CD4-positive, alpha-beta T cell treated with Interferon alpha-2 for 1 hour (primary cell): ENCODE results near the gene VPS45.
A peak's percentile ranks its signal among the peaks of the same experiment; 100 is the strongest.
"Not testable (repeated sequence)": the region's sequence is repeated elsewhere in the genome, so short reads cannot be mapped to it uniquely, and the experiment has no call there.

Experiments used
- DNase-seq, 2 donors: peaks; one replicate each; pipeline ENCODE4 v3.0.0-alpha.2; 2020 to 2022

The VPS45 gene

DNA sequence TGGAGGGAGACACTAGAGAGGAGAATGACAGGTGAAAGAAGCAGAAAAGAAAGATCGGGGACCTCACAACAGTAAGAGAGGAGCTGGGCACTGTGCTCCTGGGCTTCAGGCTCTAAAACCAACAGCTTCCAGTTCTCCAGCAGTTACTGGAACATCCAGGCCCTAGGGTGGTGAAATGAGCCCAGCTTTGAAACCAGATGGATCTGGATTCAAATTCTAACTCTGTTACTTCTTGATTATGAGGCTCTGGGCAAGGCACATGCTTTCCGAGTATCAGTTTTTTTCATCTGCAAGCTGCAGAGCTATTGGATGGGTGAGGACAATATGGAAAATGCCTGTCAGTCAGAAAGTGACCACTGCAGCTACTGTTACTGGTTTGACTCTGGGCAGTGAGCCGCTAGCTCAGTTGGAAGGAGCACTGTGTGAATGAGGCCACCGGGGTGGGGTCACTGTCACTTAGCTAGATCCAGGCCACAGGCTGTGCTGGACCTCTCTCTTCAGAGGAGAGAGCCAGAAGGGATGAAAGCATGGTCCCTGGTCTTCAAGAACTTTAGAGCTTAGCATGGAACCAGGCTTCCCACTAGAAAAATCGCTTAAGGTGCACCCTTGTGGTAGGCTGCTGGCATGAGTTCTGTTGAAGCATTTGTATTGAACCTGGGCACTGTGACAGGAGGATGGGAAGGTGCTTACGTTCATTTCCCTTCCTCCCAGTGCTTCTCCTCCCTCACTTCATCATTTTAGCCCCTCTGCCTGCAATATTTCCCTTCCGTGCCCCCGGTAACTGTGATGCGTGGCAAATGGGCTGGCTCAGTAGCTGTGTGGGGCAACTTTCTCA is 94.4 kb downstream of the VPS45 start:
- DNase-seq = no peak

DNA sequence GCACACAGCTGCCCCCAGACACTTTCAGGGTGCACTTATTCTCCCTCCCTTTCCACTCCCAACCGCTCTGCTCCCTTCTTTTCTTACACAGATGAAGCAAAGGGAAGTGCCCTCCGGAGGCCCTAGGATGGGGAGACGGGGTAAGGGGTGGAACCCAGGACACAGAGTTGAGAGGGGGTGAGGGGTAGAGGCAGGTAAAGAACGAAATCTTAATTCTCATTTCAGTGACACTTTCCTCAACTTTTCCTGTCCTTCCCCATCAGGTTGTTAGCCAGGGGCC is 94.9 kb downstream of the VPS45 start:
- DNase-seq = no peak

DNA sequence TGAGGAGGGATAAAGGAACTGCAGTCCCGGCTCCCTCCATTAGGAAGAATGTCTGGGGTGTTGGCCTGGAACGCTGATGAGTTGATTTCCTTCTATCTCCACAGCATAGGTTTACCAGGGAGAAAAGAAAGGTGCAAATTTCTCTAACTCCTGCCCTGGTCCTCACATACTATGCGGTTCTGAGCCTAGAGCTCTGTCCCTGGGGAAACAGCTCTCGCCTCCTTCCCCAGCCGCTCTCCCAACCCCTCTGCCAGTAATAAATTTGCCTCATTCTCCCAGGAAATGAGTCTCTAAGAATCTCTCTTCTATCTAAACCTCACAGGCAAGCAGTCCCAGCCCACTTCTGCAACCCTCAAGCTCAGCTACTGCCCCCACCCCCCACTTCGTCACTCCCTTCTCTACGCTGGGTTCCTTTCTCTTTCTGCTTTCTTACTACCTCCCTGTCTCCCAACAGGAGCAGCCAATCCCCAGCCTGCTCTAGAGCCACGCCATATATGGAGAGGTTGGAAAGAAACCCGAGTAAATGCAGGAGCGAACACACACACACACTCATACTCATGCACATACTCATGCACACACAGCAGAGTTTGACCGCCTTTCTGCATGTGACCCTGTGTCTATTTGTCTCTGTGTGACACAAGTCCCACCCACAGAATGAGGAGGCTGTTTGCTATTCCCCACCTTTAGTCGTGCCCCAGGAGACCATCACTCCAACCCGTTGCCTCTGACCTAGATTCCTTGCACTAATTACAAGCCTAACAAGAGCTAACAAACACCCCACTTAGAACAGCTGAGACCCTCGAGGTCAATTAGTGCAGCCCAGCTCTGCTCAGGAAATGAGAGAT is 95.5 kb downstream of the VPS45 start:
- DNase-seq = peak in 1 of 2 donors; percentile 73

DNA sequence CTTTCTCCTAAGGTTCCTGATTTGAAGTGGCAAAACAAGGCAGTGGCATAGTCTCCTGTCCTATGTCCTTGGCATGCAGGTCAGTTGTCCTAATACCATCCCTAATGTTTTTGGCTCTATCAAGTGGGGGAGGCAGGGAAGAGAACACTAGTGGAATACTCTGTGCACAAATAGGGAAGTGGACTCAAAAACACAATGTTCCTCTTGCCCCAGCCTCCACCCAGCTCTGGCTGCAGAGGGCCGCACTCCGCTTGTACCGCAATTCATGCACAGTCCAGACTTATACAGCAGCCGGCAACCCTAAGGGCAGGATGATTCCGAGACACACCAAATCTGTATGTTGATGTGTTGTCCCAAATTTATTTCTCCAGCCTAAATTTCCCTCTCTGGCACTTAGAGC is 96.6 kb downstream of the VPS45 start:
- DNase-seq = no peak

DNA sequence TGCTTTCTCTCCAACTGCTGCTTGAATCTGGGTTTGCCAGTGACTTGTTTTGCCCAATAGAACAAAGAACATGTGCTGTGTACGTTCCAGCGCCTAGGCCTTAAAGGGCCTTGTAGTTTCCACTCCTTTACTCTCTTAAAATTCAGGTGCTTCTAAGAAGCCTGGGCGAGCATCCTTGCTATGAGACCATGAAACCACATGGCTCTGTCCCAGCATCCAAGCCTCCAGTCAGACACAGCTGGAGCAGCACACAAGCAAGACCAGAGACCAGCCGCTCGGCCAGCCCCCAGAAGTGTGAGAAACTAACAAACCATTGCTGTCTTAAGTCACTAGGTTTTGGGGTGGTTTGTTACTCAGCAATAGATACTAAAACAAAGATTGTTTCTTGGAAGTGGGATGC is 97.2 kb downstream of the VPS45 start:
- DNase-seq = no peak

DNA sequence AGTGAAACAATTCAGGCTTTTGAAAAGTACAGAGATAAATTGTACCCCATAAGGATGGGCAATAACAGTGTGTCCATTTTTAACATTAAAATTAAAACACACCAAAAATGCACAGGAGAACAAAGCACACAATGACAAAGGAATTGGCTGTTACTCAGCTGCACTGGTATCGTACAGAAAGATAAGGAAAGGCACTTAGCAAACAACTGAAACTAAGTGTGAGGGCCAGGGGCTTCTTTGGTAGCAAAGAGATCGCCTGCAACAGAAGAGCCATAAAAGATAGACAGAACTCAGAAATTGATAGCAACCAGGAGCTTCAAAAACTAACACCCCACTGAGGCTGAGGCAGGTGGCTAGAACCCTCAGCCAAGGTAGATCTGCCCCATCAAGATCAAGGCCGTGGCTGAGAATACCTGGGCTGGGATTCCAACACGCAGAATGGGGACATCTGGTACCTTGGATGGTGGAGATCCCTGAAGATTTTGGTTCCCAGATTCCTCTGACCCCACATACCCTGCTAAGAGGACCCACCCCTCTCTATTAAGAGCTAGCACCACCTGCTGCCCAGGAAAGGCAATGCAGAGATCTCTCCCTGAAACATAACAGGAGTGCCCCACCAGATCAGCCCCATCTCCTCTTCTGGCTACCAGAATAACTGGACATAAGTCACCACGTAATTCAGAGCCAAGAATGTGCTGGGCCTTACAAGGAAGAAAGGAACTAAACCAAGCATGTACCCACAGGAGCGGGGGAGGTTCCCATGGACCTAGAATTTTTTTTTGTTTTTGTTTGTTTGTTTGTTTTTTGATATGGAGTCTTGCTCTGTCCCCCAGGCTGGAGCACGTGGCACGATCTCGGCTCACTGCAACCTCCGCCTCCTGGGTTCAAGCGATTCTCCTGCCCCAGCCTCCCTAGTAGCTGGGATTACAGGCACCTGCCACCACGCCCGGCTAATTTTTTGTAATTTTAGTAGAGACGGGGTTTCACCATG is 98.3 kb downstream of the VPS45 start:
- DNase-seq = peak; percentile 43 to 66

DNA sequence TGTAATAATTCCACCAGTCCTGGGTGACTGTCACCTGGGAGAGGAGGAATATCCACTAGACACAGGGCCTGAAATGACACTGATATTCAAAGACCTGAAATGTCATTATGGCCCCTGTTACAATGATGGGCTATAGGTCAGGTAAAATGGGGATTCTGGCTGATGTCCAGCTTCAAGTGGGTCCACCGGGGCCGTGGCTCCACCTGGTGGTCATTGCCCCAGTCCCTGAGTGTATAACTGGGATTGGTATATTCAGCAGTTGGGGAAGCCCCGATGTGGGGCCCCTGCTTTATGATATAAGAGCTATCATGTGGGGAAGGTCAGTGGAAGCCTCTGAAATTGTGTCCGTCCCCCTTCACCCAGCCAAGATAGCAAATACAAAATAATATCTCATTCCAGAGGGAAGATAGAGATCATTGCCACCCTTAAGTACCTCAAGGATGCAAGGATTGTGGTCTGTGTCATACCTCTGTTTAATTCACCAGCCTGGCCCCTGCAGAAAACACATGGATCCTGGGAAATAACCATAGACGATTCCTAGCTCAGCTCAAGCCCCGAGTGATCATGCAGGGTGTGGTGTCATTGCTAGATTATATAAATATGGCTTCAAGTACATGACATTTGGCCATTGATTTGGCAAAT is 101.5 kb downstream of the VPS45 start:
- DNase-seq = peak; percentile 64 to 68

DNA sequence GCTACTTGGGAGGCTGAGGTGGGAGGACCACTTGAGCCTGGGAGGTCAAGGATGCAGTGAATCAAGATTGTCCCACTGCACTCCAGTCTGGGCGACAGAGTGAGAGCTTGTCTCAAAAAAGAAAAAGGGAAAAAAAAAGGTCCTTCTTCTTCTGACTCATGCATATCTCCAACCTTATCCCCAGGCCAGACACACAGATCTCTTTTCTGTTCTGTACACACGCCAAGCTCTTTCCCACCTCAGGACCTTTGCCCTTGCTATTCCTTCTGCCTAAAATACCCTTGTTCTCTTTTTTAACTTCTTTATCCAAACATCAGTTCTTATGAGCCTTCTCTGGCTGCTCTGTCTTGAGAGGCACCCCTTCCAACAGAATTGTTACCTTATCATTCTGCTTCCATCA is 104.2 kb downstream of the VPS45 start:
- no peak for DNase-seq

DNA sequence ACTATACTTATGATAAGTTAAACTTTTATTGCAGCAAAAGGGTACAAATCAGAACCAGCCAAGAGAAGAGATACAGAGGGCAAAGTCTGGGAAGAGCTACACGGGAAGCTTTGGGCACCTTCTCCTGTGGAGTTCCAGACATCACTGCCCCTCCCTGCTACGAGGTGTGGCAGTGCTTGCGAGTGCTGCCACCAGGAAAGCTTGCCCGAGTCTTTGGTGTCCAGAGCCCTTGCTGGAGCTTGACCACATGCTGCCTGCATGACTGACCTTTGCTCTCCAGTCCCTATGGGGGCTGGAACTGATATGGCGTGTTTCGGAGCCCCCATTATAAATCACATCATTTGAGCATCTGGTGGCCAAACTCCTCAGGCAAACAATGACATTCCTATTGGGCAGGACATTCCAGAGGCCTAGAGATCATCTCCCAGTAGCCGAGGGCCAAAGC is 105.6 kb downstream of the VPS45 start:
- no peak for DNase-seq

DNA sequence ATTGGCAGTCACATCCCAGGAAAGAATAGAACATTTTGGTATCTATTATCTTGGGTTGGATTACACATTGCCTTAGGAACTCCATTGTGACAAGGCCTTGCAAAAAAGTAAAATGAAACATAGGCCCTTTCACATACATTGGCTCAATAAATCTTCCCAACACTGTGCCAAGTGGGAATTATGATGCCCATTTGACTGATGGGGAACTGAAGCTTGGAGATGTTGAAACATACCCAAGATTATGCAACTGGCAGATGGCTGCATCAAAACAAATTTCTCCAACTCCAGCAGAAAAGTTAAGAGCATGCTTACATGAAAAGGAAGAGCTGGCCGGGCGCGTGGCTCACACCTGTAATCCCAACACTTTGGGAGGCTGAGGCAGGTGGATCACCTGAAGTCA is 109.0 kb downstream of the VPS45 start:
- DNase-seq = no peak

DNA sequence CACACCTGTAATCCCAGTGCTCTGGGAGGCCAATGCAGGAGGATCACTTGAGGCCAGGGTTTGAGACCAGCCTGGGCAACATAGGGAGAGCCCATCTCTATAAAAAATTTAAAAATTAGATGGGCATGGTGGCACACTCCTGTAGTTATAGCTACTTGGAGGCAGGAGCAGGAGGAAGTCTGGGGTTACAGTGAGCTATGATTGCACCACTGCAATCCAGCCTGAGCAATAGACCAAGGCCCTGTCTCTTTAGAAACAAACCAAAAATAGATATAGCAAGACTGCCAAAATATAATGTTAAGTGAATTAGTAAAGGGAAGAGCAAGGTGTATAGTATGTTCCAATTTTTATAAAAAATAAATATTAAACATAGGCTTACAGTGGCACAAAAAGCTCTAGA is 111.0 kb downstream of the VPS45 start:
- no peak for DNase-seq

DNA sequence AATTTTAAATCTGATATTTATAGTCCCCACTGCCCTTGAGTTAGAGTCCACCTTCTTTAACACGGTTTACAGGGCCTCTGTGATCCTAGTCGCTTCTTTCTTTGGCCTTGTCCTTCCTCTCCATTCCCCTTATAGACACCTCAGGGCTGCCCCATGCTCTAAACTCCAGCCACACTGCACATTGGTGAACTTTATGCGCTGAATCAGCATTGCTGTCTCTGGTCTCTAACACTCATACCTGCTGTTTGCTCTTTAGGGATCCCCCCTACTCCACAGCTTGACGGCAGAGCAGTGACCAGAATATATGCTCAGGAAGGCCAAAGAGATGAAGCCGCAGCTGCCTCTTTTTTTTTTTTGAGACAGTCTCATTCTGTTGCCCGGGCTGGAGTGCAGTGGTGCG is 112.3 kb downstream of the VPS45 start:
- DNase-seq = no peak

DNA sequence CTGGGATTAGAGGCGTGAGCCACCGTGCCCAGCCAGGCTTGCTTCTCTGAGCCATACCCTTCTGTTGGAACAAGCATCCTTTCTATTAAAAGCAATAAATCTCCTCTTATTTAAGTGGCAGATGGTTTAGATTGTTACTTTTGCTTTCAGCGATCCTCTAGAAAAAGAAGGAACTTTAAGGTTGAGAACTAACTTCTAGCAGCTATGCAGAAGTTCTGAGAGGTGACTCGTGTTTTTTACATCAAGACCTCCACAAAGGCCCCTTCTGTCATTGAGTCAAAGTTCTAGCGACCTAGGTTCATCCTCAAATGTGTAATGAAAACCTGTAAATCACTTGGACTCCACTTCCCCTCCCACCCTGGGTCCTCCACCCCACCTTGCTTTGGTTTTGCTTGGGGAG is 112.9 kb downstream of the VPS45 start:
- DNase-seq = no peak

DNA sequence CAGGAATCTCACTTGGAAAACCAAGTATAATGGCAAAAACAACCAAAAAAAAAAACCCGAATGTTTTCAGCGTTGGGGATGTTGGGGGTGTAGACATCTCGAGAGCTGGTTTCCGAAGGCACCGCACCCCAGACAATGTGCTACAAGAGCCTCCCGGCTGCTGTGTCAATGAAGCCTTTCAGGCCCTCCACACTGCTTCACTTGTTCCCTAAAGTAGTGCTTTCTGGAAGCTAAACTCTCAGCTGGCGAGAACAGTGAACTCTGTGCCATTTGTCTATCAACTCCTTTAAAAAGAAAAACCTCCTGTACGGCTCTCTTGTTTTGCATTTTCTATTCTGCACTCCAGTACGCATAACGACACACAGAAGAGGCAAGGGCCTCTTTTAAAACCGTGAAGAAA is 114.7 kb downstream of the VPS45 start:
- DNase-seq = no peak

DNA sequence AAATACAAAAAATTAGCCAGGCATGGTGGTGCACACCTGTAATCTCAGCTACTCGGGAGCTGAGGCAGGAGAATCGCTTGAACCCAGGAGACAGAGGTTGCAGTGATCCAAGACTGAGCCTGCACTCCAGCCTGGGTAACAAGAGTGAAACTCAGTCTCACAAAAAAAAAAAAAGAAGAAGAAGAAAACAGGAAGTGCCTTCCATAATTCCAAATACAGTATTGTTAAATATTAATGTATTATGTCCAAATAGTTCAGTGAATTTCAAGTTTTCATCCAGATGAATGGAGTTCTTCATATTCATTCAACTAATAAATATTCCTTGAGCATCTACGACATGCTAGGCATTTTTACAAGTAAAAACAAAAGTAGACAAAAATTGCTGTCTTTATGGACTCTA is 115.5 kb downstream of the VPS45 start:
- no peak for DNase-seq

DNA sequence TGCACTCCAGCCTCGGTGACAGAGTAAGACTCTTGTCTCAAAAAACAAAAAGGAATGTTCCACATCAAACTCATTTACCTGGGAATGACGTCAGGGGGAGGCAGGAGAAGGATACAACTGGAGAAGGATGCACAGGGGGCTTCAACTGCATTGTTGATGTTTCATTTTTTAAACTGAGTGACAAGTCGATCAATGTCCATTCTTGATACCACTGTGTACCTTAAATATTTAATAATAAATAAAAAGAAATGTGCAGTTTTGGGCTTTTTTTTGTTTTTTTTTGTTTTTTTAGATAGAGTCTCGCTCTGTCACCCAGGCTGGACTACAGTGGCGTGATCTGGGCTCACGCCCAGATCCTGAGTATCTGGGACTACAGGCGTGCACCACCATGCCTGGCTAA is 117.9 kb downstream of the VPS45 start:
- no peak for DNase-seq

DNA sequence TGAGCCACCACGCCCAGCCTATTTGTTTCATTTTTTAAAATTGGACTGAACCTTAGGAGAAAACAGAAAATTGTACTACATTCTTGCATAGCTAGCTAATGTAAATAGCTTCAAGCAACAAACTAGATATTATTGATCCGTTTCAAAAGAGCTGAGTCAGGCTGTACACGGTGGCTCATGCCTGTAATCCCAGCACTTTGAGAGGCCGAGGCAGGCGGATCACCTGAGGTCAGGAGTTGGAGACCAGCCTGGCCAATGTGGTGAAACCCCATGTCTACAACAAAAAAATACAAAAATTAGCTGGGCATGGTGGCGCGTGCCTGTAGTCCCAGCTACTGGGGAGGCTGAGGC is 118.8 kb downstream of the VPS45 start:
- DNase-seq = not testable (repeated sequence)

DNA sequence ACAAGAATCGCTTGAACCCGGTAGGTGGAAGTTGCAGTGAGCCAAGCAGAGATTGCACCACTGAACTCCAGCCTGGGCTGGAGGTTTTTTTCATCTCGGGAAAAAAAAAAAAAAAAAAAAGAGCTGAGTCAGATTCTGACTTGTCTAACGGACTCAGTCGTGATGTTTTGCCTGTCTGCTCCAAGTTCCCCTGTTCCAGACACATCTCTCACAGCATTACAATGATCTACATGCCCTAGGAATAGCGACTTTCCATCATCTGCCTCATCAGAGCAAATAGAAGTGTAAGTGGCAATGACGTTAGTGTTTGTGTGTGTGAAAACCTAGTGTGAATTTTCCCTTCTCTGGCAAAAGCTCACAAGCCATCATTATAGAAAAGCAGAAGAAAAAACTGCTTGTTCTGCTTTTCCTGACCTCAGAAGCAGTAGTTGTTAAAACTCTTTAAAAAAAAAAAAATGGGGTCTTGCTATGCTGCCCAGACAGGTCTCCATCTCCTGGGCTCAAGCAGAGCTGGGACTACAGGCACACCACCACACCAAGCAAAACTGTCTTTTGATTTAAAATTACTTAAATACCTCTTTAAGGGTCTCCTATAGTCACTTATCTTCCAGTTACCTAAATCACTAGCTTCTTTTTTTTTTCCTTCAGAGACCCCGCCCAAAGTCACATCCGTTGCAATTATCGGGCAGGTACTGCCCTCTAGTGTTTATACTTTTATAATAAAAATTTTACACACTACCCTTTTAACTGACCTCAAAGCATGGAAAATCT is 119.4 kb downstream of the VPS45 start:
- DNase-seq = peak; percentile 38 to 67

DNA sequence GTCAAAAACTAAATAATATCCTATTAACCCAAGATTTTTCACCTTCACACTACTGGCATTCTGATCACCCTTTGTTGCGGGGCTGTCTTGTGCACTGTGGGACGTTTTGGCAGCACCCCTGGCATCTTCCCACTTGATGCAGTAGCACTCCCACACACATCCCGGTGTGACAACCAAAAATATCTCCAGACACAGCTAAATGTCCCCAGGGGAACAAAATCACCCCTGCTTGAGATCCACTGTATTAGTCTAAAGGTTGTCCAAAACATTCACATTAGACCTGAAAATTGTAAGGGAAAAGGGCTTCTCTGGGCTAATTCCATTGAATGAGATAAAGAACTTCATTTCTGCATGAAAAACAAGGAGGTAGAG is 120.0 kb downstream of the VPS45 start:
- no peak for DNase-seq

DNA sequence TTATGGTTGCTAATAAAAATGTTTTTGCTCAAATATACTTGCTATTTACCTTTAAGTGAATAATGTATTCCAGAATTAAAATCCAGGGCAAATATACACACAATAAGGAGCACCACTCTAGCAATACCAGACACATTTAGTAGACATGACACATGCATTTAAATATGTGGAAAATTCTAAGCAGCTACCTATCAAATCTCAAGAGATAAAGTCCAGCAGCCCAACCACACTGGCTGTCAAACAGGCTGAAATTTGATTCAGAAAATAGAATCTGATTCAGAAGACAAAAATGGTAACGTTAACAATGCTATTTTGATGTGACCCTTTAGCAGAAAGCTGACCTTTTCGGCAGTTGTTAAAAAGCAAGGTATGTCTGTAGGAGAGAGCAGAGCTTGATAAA is 124.4 kb downstream of the VPS45 start:
- no peak for DNase-seq

DNA sequence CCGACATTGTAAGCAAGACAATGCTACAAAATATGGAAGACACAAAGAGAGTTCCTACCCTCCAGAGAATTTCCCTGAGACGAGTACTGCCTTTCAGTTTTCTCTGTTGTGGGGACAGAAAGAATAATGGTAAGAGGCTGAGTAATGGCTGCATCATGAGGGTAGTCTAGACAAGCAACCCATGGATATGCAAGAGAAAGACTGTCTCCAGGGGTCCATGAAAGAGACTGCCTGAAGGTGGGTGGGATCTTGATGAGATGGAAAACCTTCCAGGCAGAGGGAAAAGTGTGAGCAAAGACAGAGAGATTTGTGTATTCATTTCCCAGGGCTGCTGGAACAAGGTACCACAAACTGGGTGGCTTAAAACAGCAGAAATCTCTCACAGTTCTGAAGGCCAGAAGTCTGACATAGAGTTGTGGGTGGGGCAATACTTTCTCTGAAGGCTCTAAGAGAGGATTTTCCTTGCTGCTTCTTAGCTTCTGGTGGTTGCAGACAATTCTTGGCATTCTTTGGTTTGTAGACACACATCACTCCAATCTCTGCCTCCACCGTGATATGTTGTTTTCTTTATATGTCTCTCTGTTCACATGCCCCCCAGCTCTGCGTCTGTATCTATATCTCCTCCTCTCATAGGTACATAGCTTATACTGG is 126.9 kb downstream of the VPS45 start:
- no peak for DNase-seq
